Measurements from ENCODE around the gene SPEF2. TPM values are rescaled to one million over a fixed set of nuclear protein-coding genes. Genes with fewer than 3 reads are reported as not detected.

The SPEF2 gene
- total and polyA plus RNA-seq, 2 experiments from 2014 or later: 5.1 TPM

DNA sequence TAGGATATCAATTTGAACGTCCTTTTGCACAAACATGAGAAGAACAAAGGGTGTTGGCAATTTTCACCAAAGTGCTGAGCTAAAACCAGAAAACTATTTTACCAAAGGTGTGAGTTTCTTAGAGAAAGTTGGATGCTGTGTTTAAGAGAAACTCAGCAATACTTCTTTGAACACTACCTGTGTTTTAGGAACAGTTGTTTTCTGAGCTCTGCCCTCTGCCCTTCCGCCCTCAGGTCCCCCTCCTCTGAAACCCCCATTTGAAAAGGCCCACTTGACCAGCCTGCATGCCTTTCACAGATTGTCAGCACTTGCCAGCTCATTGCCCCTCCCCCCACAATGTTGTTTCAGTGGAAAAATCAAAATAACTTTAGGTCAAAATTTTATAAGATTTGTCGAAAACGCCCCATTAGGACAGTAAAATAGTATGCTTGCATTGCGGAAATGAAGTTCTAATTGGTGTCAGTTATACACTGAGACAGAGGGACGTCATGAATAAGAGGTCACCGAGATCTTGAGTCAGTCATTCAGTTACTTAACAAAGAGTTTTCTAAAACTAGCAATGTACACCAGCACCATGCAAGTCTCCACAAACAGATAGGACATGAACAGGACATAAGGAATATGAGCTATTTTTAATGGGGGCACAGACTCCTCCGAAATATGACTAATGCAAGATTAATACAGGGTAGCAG lies 177.2 kb downstream of the SPEF2 start:
- TF ChIP-seq, protein P1, sequence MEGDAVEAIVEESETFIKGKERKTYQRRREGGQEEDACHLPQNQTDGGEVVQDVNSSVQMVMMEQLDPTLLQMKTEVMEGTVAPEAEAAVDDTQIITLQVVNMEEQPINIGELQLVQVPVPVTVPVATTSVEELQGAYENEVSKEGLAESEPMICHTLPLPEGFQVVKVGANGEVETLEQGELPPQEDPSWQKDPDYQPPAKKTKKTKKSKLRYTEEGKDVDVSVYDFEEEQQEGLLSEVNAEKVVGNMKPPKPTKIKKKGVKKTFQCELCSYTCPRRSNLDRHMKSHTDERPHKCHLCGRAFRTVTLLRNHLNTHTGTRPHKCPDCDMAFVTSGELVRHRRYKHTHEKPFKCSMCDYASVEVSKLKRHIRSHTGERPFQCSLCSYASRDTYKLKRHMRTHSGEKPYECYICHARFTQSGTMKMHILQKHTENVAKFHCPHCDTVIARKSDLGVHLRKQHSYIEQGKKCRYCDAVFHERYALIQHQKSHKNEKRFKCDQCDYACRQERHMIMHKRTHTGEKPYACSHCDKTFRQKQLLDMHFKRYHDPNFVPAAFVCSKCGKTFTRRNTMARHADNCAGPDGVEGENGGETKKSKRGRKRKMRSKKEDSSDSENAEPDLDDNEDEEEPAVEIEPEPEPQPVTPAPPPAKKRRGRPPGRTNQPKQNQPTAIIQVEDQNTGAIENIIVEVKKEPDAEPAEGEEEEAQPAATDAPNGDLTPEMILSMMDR (IDR thresholded peaks at IDR 0.05; ENCODE audit: poor library complexity): no peak
- TF ChIP-seq EZH2phosphoT487 (IDR thresholded peaks at IDR 0.05; ENCODE audit: low read depth, severe bottlenecking, unreplicated experiment) (no peak), EZH2 (IDR thresholded peaks at IDR 0.05; ENCODE audit: borderline replicate concordance) (no peak)
- H3K4me2 ChIP-seq: no peak overlapping the region
- WGBS (ENCODE audit: low lambda C conversion rate, missing lambda C conversion rate): 83% methylated on average over 8 of the region's 8 CpGs

DNA sequence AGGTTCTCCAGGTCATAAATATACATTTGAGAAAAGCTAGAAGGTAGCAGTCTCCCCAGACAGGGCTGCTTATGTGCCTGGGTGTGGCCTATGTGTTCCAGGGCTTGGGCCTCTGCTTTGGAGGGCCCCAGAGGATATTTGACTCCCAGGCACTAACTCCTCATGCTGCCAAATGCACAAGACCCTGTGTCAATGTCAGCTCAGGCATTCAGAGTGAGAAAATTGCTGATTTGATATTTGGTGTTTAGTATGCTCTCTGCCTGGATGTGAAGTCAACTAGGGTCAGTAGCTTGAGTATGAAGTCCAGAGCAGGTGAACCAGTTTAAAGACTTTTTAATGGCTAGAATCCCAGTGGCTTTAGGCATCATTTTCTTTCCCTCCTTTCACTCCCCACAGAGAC lies 181.5 kb downstream of the SPEF2 start:
- Histone ChIP-seq H3K4me2 (no peak overlapping the region), H3K27ac (no peak overlapping the region), H3K4me1 (ENCODE audit: insufficient read depth) (no peaks in the 10 kb centered on the region), H3K27me3 (no peaks in the 10 kb centered on the region), H2AFZ (no peak overlapping the region), H3K9me2 (replicated peaks; ENCODE audit: insufficient read depth) (no peaks in the 10 kb centered on the region), H3K9me3 (ENCODE audit: low read depth) (no peaks in the 10 kb centered on the region), H3K4me3 (no peak overlapping the region), H3K79me2 (no peaks in the 10 kb centered on the region), H3K36me3 (replicated peaks; ENCODE audit: insufficient read depth, low read depth) (no peaks in the 10 kb centered on the region), H4K20me1 (ENCODE audit: insufficient read depth, poor library complexity, severe bottlenecking) (no peaks in the 10 kb centered on the region)
- no peak for TF ChIP-seq EZH2phosphoT487 (IDR thresholded peaks at IDR 0.05; ENCODE audit: low read depth, severe bottlenecking, unreplicated experiment)
- TF ChIP-seq, protein P1 (IDR thresholded peaks at IDR 0.05; ENCODE audit: poor library complexity): no peak
- TF ChIP-seq EZH2 (IDR thresholded peaks at IDR 0.05; ENCODE audit: borderline replicate concordance): no peak
- DNase-seq (ENCODE audit: low spot score): no peak

More for the DNA sequence above, 177.2 kb downstream of the SPEF2 start:
- H3K9me2 ChIP-seq (replicated peaks; ENCODE audit: insufficient read depth): no peaks in the 10 kb centered on the region
- H2AFZ ChIP-seq: no peak overlapping the region
- no peaks in the 10 kb centered on the region for H3K79me2 ChIP-seq
- no peaks in the 10 kb centered on the region for H3K36me3 ChIP-seq (replicated peaks; ENCODE audit: insufficient read depth, low read depth)
- H3K4me1 ChIP-seq (ENCODE audit: insufficient read depth): no peaks in the 10 kb centered on the region
- no peak for DNase-seq (ENCODE audit: low spot score)
- H3K9me3 ChIP-seq (ENCODE audit: low read depth): no peaks in the 10 kb centered on the region
- H4K20me1 ChIP-seq (ENCODE audit: insufficient read depth, poor library complexity, severe bottlenecking): no peaks in the 10 kb centered on the region
- no peak overlapping the region for H3K27ac ChIP-seq
- no peaks in the 10 kb centered on the region for H3K27me3 ChIP-seq
- H3K4me3 ChIP-seq: no peak overlapping the region

DNA sequence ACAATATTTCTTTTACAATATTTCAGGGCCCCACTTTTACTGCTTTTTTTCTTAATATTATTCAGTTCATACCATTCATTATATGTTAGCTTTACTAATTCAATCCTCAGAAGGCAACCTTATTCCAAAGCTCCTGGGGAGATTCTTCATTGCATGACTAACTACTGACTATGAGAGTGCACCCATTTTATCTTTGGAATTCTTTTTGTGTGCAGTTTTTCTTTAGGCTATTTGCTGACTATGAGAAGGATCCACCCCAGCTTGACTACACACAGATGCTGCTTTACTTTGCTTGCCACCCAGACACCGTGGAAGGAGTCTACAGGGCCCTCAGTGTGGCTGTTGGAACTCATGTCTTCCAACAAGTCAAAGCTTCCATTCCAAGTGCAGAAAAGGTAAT lies 182.1 kb downstream of the SPEF2 start:
- Histone ChIP-seq H3K27me3 (no peaks in the 10 kb centered on the region), H4K20me1 (ENCODE audit: insufficient read depth, poor library complexity, severe bottlenecking) (no peaks in the 10 kb centered on the region), H3K4me3 (no peak overlapping the region), H3K36me3 (replicated peaks; ENCODE audit: insufficient read depth, low read depth) (no peaks in the 10 kb centered on the region), H2AFZ (no peak overlapping the region), H3K79me2 (no peaks in the 10 kb centered on the region), H3K4me2 (no peak overlapping the region), H3K4me1 (ENCODE audit: insufficient read depth) (no peaks in the 10 kb centered on the region), H3K27ac (no peak overlapping the region), H3K9me3 (ENCODE audit: low read depth) (no peaks in the 10 kb centered on the region), H3K9me2 (replicated peaks; ENCODE audit: insufficient read depth) (no peaks in the 10 kb centered on the region)
- TF ChIP-seq EZH2 (IDR thresholded peaks at IDR 0.05; ENCODE audit: borderline replicate concordance) (no peak), EZH2phosphoT487 (IDR thresholded peaks at IDR 0.05; ENCODE audit: low read depth, severe bottlenecking, unreplicated experiment) (no peak)
- TF ChIP-seq, protein P1 (IDR thresholded peaks at IDR 0.05; ENCODE audit: poor library complexity): no peak
- WGBS (ENCODE audit: low lambda C conversion rate, missing lambda C conversion rate): 100% methylated on average over 1 of the region's 1 CpG
- DNase-seq (ENCODE audit: low spot score): no peak
